HG02938 (cell line): Measurements from ENCODE around the gene LRRC8D.
"Not testable (repeated sequence)": the region's sequence is repeated elsewhere in the genome, so short reads cannot be mapped to it uniquely, and the experiment has no call there.

Source experiments
- ATAC-seq: cut with Tn5 transposase; IDR thresholded peaks from one replicate; pipeline ENCODE4 v1.9.1; 2021; ENCODE audit warnings: mild to moderate bottlenecking, moderate library complexity; ENCODE audit not compliant: unreplicated experiment

The LRRC8D gene

GRCh38 chr1:89820422-89821321, at the start of gene LRRC8D:
LRRC8D (plus strand) TSS chr1:89821032; CDS start chr1:89933069, 112,037 bp downstream.
- peak; percentile 71 for ATAC-seq

- no peak for ATAC-seq
Observed at GRCh38 chr1:89771991-89772560, 48.8 kb upstream of the LRRC8D start.

- ATAC-seq = not testable (repeated sequence)
Observed at GRCh38 chr1:89776104-89776503, 44.7 kb upstream of the LRRC8D start.

GRCh38 chr1:89777271-89777670, 43.6 kb upstream of the LRRC8D start:
- not testable (repeated sequence) for ATAC-seq

- no peak for ATAC-seq
Observed at GRCh38 chr1:89779151-89779940, 41.5 kb upstream of the LRRC8D start.

GRCh38 chr1:89780721-89781120, 40.1 kb upstream of the LRRC8D start:
- ATAC-seq = no peak

- peak; percentile 89 for ATAC-seq
Observed at GRCh38 chr1:89781494-89782126, 39.2 kb upstream of the LRRC8D start.

- no peak for ATAC-seq
Observed at GRCh38 chr1:89786628-89787214, 34.1 kb upstream of the LRRC8D start.

- ATAC-seq = no peak
Observed at GRCh38 chr1:89790592-89790991, 30.2 kb upstream of the LRRC8D start.

GRCh38 chr1:89791064-89791726, 29.6 kb upstream of the LRRC8D start:
- ATAC-seq = no peak

- no peak for ATAC-seq
Observed at GRCh38 chr1:89794406-89794805, 26.4 kb upstream of the LRRC8D start.

GRCh38 chr1:89795571-89795970, 25.3 kb upstream of the LRRC8D start:
- not testable (repeated sequence) for ATAC-seq

GRCh38 chr1:89797876-89798275, 23.0 kb upstream of the LRRC8D start:
- ATAC-seq = not testable (repeated sequence)

- peak; percentile 48 for ATAC-seq
Observed at GRCh38 chr1:89799495-89799894, 21.3 kb upstream of the LRRC8D start.

- peak; percentile 28 for ATAC-seq
Observed at GRCh38 chr1:89800022-89800655, 20.7 kb upstream of the LRRC8D start.

GRCh38 chr1:89800718-89801117, 20.1 kb upstream of the LRRC8D start:
- ATAC-seq = no peak

- ATAC-seq = no peak
Observed at GRCh38 chr1:89802051-89802450, 18.8 kb upstream of the LRRC8D start.

- ATAC-seq = no peak
Observed at GRCh38 chr1:89802841-89803240, 18.0 kb upstream of the LRRC8D start.

- ATAC-seq = no peak
Observed at GRCh38 chr1:89804642-89805237, 16.1 kb upstream of the LRRC8D start.
